Liver (tissue), 9 donors: ENCODE measurements around the gene SNAPC2. TPM values are rescaled to one million over a fixed set of nuclear protein-coding genes. Genes with fewer than 3 reads are reported as not detected.

Experiments
- DNase-seq: peaks from one replicate; pipeline ENCODE4 v3.0.0-alpha.2; 2017; ENCODE audit warnings: low spot score
- H3K27ac ChIP-seq, 2 donors: one replicate each; pipeline ENCODE4 v1.7.0; 2013; ENCODE audit warnings: inconsistent platforms in 2 of 2, low read length in 2 of 2, control low read depth in 1 of 2, low read depth in 1 of 2, mild to moderate bottlenecking in 1 of 2
- H3K27me3 ChIP-seq, 4 donors: one replicate each; pipeline versions ENCODE4 v1.6.1 to v1.7.0; 2013; ENCODE audit warnings: low read length in 3 of 4, inconsistent platforms in 1 of 4, mild to moderate bottlenecking in 1 of 4, moderate library complexity in 1 of 4; ENCODE audit not compliant: control insufficient read depth in 4 of 4, insufficient read depth in 4 of 4
- H3K36me3 ChIP-seq, 4 donors: one replicate each; pipeline versions ENCODE4 v1.6.1 to v1.7.0; 2013; ENCODE audit warnings: low read length in 3 of 4, mild to moderate bottlenecking in 3 of 4, low read depth in 1 of 4, moderate library complexity in 1 of 4; ENCODE audit not compliant: control insufficient read depth in 4 of 4, insufficient read depth in 3 of 4
- H3K4me1 ChIP-seq, 4 donors: one replicate each; pipeline versions ENCODE4 v1.6.1 to v1.7.0; 2013; ENCODE audit warnings: low read length in 3 of 4, mild to moderate bottlenecking in 3 of 4, moderate library complexity in 1 of 4; ENCODE audit not compliant: control insufficient read depth in 4 of 4, insufficient read depth in 4 of 4
- H3K4me3 ChIP-seq, 3 donors: one replicate each; pipeline versions ENCODE4 v1.6.1 to v1.7.0; 2013; ENCODE audit warnings: low read length in 3 of 3, control low read depth in 1 of 3, low read depth in 1 of 3, mild to moderate bottlenecking in 1 of 3
- H3K9ac ChIP-seq, 2 donors: one replicate each; pipeline ENCODE4 v1.7.0; 2013; ENCODE audit warnings: low read length in 2 of 2, mild to moderate bottlenecking in 2 of 2, moderate library complexity in 2 of 2, control low read depth in 1 of 2, low read depth in 1 of 2
- H3K9me3 ChIP-seq, 4 donors: one replicate each; pipeline versions ENCODE4 v1.6.1 to v1.7.0; 2013; ENCODE audit warnings: low read length in 3 of 4; ENCODE audit not compliant: control insufficient read depth in 4 of 4
- EGR1 ChIP-seq, 2 donors: IDR thresholded peaks; 2 replicates each; pipeline ENCODE4 v1.6.1; 2016 to 2018; ENCODE audit warnings: antibody characterized with exemption in 2 of 2, low read depth in 2 of 2
- FOXA2 ChIP-seq: IDR thresholded peaks from 2 replicates; pipeline ENCODE4 v1.6.1; 2016; ENCODE audit warnings: antibody characterized with exemption
- GABPA ChIP-seq, 2 donors: IDR thresholded peaks in 1 of 2; conservative IDR thresholded peaks in 1 of 2; 2 replicates each; pipeline ENCODE4 v1.6.1; 2016; ENCODE audit warnings: antibody characterized with exemption in 2 of 2, mild to moderate bottlenecking in 1 of 2, moderate library complexity in 1 of 2
- HNF4A ChIP-seq, 2 donors: conservative IDR thresholded peaks; 2 replicates each; pipeline ENCODE4 v1.6.1; 2016; ENCODE audit warnings: antibody characterized with exemption in 2 of 2, mild to moderate bottlenecking in 2 of 2
- HNF4G ChIP-seq: IDR thresholded peaks from 2 replicates; pipeline ENCODE4 v1.6.1; 2016; ENCODE audit warnings: antibody characterized with exemption
- RAD21 ChIP-seq, 2 donors: IDR thresholded peaks; 2 replicates each; pipeline ENCODE4 v1.6.1; 2016; ENCODE audit warnings: antibody characterized with exemption in 2 of 2, mild to moderate bottlenecking in 2 of 2
- RXRA ChIP-seq, 2 donors: IDR thresholded peaks; 2 replicates each; pipeline ENCODE4 v1.6.1; 2017 to 2018; ENCODE audit warnings: antibody characterized with exemption in 2 of 2, mild to moderate bottlenecking in 1 of 2
- SP1 ChIP-seq: IDR thresholded peaks from 2 replicates; pipeline ENCODE4 v1.6.1; 2018; ENCODE audit warnings: antibody characterized with exemption, mild to moderate bottlenecking
- TAF1 ChIP-seq: conservative IDR thresholded peaks from 2 replicates; pipeline ENCODE4 v1.6.1; 2016; ENCODE audit warnings: antibody characterized with exemption, mild to moderate bottlenecking
- WGBS: extraction: QIAGEN DNeasy Blood & Tissue Kit; methylation state at CpG from one replicate; pipeline ENCODE4 v1.1.7; 2013; 5-methylcytosine and 5-hydroxymethylcytosine counted together
- polyA plus RNA-seq, 2 donors: library from polyadenylated mRNA; stranded (reverse) in 1 of 2; unstranded in 1 of 2; fragments of 200-250 nt in 1 of 2; fragments of >200 nt in 1 of 2; fragmentation: Nextera tagmentation in 1 of 2; extraction: Ambion mirVana in 1 of 2; gene quantifications; one replicate each; pipeline versions ENCODE4 v1.2.1 to v1.2.3, GENCODE V29; 2013 to 2015
- total RNA-seq, 2 donors: library from RNA; depleted of rRNA; stranded (reverse); fragments of >200 nt; gene quantifications; one replicate each; pipeline ENCODE4 v1.2.3, GENCODE V29; 2014
- TF ChIP-seq, protein P1 (sequence below): IDR thresholded peaks from 2 replicates; pipeline ENCODE4 v1.6.1; 2016; ENCODE audit warnings: antibody characterized with exemption
- TF ChIP-seq, protein P2 (sequence below): IDR thresholded peaks from 2 replicates; pipeline ENCODE4 v1.6.1; 2016; ENCODE audit warnings: antibody characterized with exemption, mild to moderate bottlenecking
- TF ChIP-seq, protein P3 (sequence below): fragments of 150-350 bp; IDR thresholded peaks from 2 replicates; pipeline ENCODE4 v1.5.1; 2017; ENCODE audit warnings: improper control_type of control experiment, low read depth, low read length; ENCODE audit not compliant: missing input control
- TF ChIP-seq, protein P4 (sequence below): IDR thresholded peaks from 2 replicates; pipeline ENCODE4 v1.6.1; 2016; ENCODE audit warnings: antibody characterized with exemption
- TF ChIP-seq, protein P5 (sequence below): IDR thresholded peaks from 2 replicates; pipeline ENCODE4 v1.6.1; 2016; ENCODE audit warnings: antibody characterized with exemption
- donor health status: healthy.
- donor health status: healthy.
- donor health status: healthy.
- donor health status: healthy.
- donor health status: healthy.

Gene SNAPC2
- total and polyA plus RNA-seq, 4 donors, result 2.8 to 7.1 (median 3.3) TPM

DNA sequence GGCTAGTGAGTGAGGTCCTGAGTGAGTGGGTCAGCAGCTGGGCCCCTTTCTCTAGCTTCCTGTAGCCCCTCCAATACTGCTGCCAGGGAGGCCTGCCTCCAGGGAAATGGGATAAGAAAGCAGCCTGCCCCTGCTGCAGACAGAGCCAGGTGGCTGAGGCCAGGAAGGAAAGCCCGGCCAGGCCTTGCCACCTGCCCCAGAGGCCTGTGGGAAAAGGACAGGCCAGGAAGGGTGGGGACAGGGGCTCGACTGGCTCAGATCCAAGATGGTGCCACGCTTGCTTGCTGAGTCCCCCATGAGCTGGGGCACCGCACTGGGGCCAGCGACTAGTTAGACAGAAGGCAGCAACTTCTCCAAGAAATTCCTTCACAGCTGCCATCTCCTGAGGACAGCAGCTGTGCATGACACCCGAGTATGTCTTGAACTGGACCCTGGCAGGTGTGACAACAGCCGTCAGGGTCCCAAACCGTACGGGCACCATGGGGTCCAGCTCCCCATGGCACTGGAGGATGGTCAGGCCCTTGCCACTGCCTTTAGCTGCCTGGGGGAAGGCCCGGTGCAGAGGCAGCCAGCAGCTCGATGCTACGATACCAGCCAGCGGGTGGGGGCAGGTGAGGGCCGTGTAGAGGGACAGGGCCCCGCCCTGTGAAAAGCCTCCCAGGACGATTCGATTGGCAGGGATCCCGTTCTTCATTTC is 40.9 kb upstream of the SNAPC2 start:
- H3K4me3 ChIP-seq, result no peak overlapping the region
- H3K36me3 ChIP-seq, result no peaks in the 10 kb centered on the region
- no peak overlapping the region for H3K27ac ChIP-seq
- DNase-seq, result no peak
- H3K9ac ChIP-seq, result no peak overlapping the region
- WGBS, result 82% methylated on average over 18 of the region's 18 CpGs
- no peaks in the 10 kb centered on the region for H3K4me1 ChIP-seq
- H3K9me3 ChIP-seq, result no peaks in the 10 kb centered on the region
- TF ChIP-seq TAF1 (no peak), HNF4G (no peak), EGR1 (IDR thresholded peaks at IDR 0.05; ENCODE audit: low read depth in 2 of 2) (no peak), GABPA (IDR thresholded peaks at IDR 0.05 in 1 of 2, conservative IDR thresholded peaks at IDR 0.05 in 1 of 2) (no peak), HNF4A (conservative IDR thresholded peaks at IDR 0.05) (no peak), FOXA2 (no peak), RAD21 (IDR thresholded peaks at IDR 0.05) (no peak)
- TF ChIP-seq, protein P1, sequence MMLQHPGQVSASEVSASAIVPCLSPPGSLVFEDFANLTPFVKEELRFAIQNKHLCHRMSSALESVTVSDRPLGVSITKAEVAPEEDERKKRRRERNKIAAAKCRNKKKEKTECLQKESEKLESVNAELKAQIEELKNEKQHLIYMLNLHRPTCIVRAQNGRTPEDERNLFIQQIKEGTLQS, result no peak
- TF ChIP-seq, protein P2, sequence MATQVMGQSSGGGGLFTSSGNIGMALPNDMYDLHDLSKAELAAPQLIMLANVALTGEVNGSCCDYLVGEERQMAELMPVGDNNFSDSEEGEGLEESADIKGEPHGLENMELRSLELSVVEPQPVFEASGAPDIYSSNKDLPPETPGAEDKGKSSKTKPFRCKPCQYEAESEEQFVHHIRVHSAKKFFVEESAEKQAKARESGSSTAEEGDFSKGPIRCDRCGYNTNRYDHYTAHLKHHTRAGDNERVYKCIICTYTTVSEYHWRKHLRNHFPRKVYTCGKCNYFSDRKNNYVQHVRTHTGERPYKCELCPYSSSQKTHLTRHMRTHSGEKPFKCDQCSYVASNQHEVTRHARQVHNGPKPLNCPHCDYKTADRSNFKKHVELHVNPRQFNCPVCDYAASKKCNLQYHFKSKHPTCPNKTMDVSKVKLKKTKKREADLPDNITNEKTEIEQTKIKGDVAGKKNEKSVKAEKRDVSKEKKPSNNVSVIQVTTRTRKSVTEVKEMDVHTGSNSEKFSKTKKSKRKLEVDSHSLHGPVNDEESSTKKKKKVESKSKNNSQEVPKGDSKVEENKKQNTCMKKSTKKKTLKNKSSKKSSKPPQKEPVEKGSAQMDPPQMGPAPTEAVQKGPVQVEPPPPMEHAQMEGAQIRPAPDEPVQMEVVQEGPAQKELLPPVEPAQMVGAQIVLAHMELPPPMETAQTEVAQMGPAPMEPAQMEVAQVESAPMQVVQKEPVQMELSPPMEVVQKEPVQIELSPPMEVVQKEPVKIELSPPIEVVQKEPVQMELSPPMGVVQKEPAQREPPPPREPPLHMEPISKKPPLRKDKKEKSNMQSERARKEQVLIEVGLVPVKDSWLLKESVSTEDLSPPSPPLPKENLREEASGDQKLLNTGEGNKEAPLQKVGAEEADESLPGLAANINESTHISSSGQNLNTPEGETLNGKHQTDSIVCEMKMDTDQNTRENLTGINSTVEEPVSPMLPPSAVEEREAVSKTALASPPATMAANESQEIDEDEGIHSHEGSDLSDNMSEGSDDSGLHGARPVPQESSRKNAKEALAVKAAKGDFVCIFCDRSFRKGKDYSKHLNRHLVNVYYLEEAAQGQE, result no peak
- TF ChIP-seq, protein P3, sequence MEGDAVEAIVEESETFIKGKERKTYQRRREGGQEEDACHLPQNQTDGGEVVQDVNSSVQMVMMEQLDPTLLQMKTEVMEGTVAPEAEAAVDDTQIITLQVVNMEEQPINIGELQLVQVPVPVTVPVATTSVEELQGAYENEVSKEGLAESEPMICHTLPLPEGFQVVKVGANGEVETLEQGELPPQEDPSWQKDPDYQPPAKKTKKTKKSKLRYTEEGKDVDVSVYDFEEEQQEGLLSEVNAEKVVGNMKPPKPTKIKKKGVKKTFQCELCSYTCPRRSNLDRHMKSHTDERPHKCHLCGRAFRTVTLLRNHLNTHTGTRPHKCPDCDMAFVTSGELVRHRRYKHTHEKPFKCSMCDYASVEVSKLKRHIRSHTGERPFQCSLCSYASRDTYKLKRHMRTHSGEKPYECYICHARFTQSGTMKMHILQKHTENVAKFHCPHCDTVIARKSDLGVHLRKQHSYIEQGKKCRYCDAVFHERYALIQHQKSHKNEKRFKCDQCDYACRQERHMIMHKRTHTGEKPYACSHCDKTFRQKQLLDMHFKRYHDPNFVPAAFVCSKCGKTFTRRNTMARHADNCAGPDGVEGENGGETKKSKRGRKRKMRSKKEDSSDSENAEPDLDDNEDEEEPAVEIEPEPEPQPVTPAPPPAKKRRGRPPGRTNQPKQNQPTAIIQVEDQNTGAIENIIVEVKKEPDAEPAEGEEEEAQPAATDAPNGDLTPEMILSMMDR, result no peak
- TF ChIP-seq, protein P4, sequence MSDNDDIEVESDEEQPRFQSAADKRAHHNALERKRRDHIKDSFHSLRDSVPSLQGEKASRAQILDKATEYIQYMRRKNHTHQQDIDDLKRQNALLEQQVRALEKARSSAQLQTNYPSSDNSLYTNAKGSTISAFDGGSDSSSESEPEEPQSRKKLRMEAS, result no peak
- TF ChIP-seq, protein P5, sequence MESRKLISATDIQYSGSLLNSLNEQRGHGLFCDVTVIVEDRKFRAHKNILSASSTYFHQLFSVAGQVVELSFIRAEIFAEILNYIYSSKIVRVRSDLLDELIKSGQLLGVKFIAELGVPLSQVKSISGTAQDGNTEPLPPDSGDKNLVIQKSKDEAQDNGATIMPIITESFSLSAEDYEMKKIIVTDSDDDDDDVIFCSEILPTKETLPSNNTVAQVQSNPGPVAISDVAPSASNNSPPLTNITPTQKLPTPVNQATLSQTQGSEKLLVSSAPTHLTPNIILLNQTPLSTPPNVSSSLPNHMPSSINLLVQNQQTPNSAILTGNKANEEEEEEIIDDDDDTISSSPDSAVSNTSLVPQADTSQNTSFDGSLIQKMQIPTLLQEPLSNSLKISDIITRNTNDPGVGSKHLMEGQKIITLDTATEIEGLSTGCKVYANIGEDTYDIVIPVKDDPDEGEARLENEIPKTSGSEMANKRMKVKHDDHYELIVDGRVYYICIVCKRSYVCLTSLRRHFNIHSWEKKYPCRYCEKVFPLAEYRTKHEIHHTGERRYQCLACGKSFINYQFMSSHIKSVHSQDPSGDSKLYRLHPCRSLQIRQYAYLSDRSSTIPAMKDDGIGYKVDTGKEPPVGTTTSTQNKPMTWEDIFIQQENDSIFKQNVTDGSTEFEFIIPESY, result no peak
- H3K27me3 ChIP-seq, result peaks cover 0 to 4% (median 0%) of the 10 kb centered on the region in 4 donors

DNA sequence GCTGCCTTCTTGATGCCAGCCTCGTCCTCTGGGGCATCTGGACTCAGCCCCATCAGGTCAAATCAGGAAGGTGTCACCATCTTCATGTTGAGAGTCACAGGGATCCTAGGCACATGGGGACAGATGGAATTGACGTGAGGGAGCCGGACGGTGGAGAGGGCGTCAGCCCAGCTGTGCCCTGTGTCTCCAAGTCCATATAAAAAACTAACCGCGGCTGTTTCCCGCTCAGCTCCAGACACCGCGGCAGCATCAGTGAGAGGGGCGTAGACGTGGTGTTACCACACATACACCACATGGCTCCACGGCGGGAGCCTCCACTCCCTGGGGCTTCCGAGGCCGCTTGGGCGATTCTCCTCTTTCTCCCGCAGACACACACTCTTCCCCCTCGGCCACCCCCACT is 40.3 kb upstream of the SNAPC2 start:
- Histone ChIP-seq H3K27ac (no peak overlapping the region), H3K9me3 (no peaks in the 10 kb centered on the region), H3K27me3 (peaks cover 0 to 2% (median 0%) of the 10 kb centered on the region in 4 donors), H3K4me1 (no peaks in the 10 kb centered on the region), H3K36me3 (no peaks in the 10 kb centered on the region), H3K9ac (no peak overlapping the region), H3K4me3 (no peak overlapping the region)
- TF ChIP-seq EGR1 (IDR thresholded peaks at IDR 0.05; ENCODE audit: low read depth in 2 of 2) (no peak), SP1 (no peak), GABPA (IDR thresholded peaks at IDR 0.05 in 1 of 2, conservative IDR thresholded peaks at IDR 0.05 in 1 of 2) (no peak), RXRA (IDR thresholded peaks at IDR 0.05) (no peak)
- TF ChIP-seq, protein P3, result no peak
- TF ChIP-seq, protein P4, result no peak
- TF ChIP-seq, protein P1, result no peak
- 87% methylated on average over 19 of the region's 19 CpGs for WGBS
- no peak for DNase-seq
